Heart left ventricle (tissue), 13 donors: ENCODE data around the gene PHACTR1.

Experiments used
- CTCF ChIP-seq, 12 donors: fragments of 200-600 bp; sonication (generic) in 4 of 12; IDR thresholded peaks; one replicate each; pipeline versions ENCODE4 v1.5.0 to v1.8.0; 2018 to 2022; ENCODE audit warnings: antibody characterized with exemption in 12 of 12, mild to moderate bottlenecking in 5 of 12
- POLR2A ChIP-seq, 2 donors: fragments of 450-650 bp; IDR thresholded peaks; one replicate each; pipeline ENCODE4 v1.6.1; 2017; ENCODE audit warnings: antibody characterized with exemption in 2 of 2, mild to moderate bottlenecking in 2 of 2, moderate library complexity in 2 of 2
- donor health status: ischemic (EF 13 %, LVEDD 7.1; RV severe dilation, severe dysfunction).
- donor health status: DM: no; HTN: yes; CAD: no.
- donor health status: DM: no; HTN: no; CAD: no.
- donor health status: ischemic (EF 25% LVEDD 6.9; RV normal size, moderate dysfunction).
- donor health status: ischemic (EF 25% LVEDD 5.7; RV mildly dilated, moderate dysfunction).
- donor health status: ischemic (EF 35%, LVEDD 5.7; RV mildly dilated, moderate dysfunction).
- donor health status: nonischemic (EF 11% LVEDD 7.7; RV severe dilation, severe dysfunction).
- donor health status: DM: yes; HTN: yes; CAD: no.
- donor health status: PGD.
- donor health status: ischemic (EF 29% LVEDD 5.4; RV normal size, mild dysfunction).
- donor health status: nonischemic (EF 23%, LVEDD 6.1; RV moderate dilation, normal function).

GRCh38 chr6:13273202-13273930 is 556.8 kb downstream of the PHACTR1 start:
- TF ChIP-seq CTCF (IDR thresholded peaks at IDR 0.05) (no peak), POLR2A (IDR thresholded peaks at IDR 0.05) (no peak)
